ENCODE data around the gene CREB5. TPM values are rescaled to one million over a fixed set of nuclear protein-coding genes. Genes with fewer than 3 reads are reported as not detected.
"Not testable (repeated sequence)": the region's sequence is repeated elsewhere in the genome, so short reads cannot be mapped to it uniquely, and the experiment has no call there.

CREB5 gene
- total RNA-seq, 2 experiments from 2014 or later = not detected

DNA sequence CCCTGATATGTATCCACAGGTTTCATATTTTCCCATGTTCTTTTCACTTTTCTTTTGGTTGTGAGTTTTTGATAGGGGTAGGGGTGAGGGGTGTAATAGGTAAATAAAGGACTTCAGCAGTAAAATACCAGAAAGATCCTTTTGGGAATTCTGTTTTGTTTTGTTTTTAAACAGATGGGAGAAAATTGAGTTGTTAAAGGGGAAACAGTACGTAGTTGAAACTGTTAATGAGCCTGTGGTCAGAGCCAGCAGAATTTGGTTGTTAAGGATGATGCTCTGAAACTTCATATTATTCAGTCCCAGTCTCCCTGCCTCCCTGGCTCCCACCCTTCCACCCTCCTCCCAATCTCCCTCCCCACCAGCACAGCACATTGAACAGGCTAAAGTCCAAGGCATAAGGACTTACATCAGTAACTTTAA lies 195.9 kb downstream of the CREB5 start:
- POLR2A ChIA-PET = no interaction called here
- Mint-ChIP-seq H3K36me3 (ENCODE audit: low read depth) (no peaks in the 10 kb centered on the region), H3K4me1 (no peaks in the 10 kb centered on the region), H3K27ac (no peak overlapping the region), H3K9me3 (no peaks in the 10 kb centered on the region), H3K27me3 (peaks cover 3% of the 10 kb centered on the region), H3K4me3 (no peak overlapping the region)
- no peak for DNase-seq
- CTCF ChIA-PET = no interaction called here

DNA sequence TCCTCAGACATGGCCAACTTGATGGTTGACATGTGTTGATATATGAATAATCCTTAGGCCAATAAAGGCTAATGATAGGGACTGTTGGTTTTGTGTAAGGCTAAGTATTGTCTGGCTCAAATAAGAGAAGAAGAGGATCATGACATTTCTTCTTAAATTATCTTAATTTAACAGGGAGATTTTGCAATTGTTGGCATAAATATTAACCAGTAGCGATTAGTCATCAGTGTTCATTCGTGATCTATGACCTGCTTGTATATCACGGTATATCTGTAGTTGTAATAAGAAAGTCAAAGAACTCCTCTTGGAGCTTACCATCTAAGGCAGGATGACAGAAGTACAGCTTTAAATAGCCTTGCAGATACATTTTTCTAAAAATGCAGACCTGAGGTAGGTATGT lies 196.4 kb downstream of the CREB5 start:
- ChIA-PET CTCF (no interaction called here), POLR2A (no interaction called here)
- no peaks in the 10 kb centered on the region for H3K4me1 Mint-ChIP-seq
- no peak overlapping the region for H3K4me3 Mint-ChIP-seq
- no peaks in the 10 kb centered on the region for H3K36me3 Mint-ChIP-seq (ENCODE audit: low read depth)
- H3K9me3 Mint-ChIP-seq = no peaks in the 10 kb centered on the region
- DNase-seq = no peak
- H3K27me3 Mint-ChIP-seq = peaks cover 3% of the 10 kb centered on the region
- no peak overlapping the region for H3K27ac Mint-ChIP-seq

DNA sequence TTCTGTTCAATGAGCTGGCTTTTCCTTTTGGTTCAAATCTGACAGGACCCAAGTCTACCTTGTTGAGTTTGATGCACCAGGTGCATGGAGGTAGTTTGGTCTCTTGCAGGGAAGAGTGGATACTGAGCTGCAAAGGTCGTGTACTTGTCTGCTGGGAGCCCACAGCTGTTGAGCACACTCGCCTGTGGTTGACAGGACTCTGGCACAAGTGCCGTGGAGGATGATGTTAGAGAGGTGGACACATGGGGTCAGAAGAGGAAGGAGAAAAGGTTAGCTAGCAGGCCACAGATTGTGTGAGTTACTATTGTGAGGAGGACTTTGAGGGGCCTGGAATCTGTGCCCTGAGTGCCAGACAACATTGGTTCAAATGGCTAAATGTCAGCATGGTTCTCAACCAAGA lies 197.3 kb downstream of the CREB5 start:
- ChIA-PET CTCF (no interaction called here), POLR2A (no interaction called here)
- Mint-ChIP-seq H3K4me3 (no peak overlapping the region), H3K27ac (no peak overlapping the region), H3K9me3 (no peaks in the 10 kb centered on the region), H3K4me1 (no peaks in the 10 kb centered on the region), H3K27me3 (peaks cover 3% of the 10 kb centered on the region), H3K36me3 (ENCODE audit: low read depth) (no peaks in the 10 kb centered on the region)
- no peak for DNase-seq

DNA sequence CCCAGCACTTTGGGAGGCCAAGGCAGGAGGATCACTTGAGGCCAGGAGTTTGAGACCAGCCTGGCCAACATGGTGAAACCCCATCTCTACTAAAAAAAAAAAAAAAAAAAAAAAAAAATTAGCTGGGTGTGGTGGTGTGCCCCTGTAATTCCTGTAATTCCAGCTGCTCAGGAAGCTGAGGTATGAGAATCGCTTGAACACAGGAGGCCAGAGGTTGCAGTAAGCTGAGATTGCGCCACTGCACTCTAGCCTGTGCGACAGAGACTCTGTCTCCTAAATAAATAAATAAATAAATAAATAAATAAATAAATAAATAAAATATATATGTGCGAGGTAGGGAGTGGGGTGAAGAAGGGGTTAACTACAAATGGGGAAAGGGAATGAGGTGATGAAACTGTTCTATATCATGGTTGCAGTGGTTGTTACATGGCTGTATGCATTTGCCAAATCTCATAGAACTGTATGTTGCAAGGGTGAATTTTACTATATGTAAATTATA lies 199.1 kb downstream of the CREB5 start:
- H3K4me3 Mint-ChIP-seq; H3K36me3 Mint-ChIP-seq (ENCODE audit: low read depth); H3K4me1 Mint-ChIP-seq; DNase-seq; H3K27me3 Mint-ChIP-seq; H3K27ac Mint-ChIP-seq; POLR2A ChIA-PET; H3K9me3 Mint-ChIP-seq: not testable (repeated sequence)
- CTCF ChIA-PET = interaction anchor here (0.6 kb wide), 1 partner anchor 913 kb away, joined by 3 read pairs; no protein-coding TSS in a partner anchor

DNA sequence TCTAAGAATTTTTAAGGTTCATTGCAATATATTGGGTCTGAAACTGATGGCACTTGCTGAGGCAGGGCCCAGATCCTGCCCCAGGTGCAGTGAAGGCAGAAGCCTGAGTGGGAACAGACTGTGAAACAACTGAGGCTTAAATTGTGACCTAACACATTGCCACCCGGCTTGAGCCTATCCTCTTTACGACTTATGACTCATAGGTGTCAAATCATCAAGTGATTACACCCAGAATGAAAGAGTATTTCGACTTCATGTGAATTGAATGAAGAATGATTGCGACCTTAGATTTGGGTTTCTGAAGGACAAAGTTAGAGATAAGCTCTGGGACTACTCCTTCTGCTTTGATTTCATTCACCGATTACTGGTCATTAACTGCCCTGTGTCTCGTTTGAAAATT lies 200.9 kb downstream of the CREB5 start:
- Mint-ChIP-seq H3K36me3 (ENCODE audit: low read depth) (no peaks in the 10 kb centered on the region), H3K27me3 (no peaks in the 10 kb centered on the region), H3K4me1 (no peaks in the 10 kb centered on the region), H3K4me3 (no peak overlapping the region), H3K9me3 (no peaks in the 10 kb centered on the region), H3K27ac (no peak overlapping the region)
- DNase-seq = no peak
- ChIA-PET CTCF (no interaction called here), POLR2A (no interaction called here)

DNA sequence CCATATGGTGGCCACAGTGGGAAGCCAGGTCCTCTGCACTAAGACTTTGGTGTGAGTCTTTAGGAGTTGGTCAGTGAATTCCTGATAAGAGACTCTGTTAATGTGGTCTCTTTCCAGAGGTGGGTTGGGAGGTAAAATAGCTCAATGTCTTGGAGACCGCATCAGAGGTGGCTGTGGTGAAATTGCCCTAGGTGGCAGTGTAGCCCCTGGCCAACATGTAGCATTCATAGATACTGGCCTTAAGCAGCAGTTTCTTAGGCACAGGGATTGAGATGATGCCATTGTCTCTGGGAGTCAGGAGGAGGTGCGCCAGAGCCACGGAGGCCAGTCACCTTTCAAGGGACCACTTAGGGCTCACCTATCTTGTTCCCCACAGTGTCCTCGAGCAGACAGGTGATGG lies 202.8 kb downstream of the CREB5 start:
- Mint-ChIP-seq H3K4me3 (no peak overlapping the region), H3K27me3 (no peaks in the 10 kb centered on the region), H3K36me3 (ENCODE audit: low read depth) (no peaks in the 10 kb centered on the region), H3K9me3 (no peaks in the 10 kb centered on the region), H3K4me1 (no peaks in the 10 kb centered on the region), H3K27ac (no peak overlapping the region)
- DNase-seq = no peak
- ChIA-PET CTCF (no interaction called here), POLR2A (no interaction called here)

DNA sequence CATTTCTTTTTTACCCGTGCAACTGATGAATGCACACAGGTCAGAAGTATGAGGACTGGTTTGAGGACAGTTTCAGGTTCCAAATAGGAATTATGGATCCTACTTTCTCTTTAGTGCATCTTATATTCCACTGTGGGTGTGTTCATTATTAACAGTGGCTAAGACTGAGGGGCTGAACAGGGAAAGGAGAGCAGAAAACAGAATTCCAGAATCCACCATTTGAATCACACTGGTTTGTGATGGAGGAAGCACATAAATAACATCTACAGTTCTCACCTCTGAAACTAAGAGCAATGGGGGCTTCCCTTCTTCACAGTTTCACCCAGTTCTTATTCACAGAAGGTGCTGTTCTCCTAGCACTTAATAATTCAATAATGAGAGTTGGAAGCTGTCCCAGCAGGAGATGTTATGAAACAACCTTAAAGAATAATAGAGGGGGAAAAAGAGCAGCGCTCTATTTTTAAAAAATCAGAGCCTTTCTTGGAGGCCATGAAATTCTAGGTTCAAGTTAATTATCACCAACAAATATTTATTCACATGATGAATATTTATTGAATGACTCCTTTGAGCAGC lies 205.1 kb downstream of the CREB5 start:
- Mint-ChIP-seq H3K4me1 (no peaks in the 10 kb centered on the region), H3K4me3 (no peak overlapping the region), H3K9me3 (no peaks in the 10 kb centered on the region), H3K27ac (no peak overlapping the region), H3K27me3 (no peaks in the 10 kb centered on the region), H3K36me3 (ENCODE audit: low read depth) (no peaks in the 10 kb centered on the region)
- CTCF ChIA-PET = no interaction called here
- DNase-seq = no peak
- POLR2A ChIA-PET = no interaction called here

DNA sequence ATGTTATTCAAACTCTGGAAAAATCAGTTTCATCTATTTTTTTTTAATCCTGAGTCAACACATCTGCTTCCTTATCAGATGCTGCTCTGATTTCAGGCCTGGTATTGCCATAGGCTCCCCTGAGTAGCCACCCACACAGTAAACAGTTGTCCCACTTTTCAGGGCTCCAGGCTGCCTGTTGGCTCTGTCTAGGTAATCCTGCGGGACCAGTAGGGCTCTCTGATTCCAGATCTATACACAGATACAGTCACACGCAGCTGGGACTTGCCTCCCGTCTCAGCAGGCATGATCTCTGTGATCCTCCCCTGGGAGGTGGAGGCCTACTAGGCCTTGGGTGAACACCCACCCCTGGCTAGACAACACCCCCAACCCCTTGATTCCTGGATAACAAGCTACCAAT lies 206.1 kb downstream of the CREB5 start:
- Mint-ChIP-seq H3K27me3 (no peaks in the 10 kb centered on the region), H3K27ac (no peak overlapping the region), H3K9me3 (no peaks in the 10 kb centered on the region), H3K4me1 (no peaks in the 10 kb centered on the region), H3K4me3 (no peak overlapping the region), H3K36me3 (ENCODE audit: low read depth) (no peaks in the 10 kb centered on the region)
- POLR2A ChIA-PET = no interaction called here
- CTCF ChIA-PET = no interaction called here
- no peak for DNase-seq

DNA sequence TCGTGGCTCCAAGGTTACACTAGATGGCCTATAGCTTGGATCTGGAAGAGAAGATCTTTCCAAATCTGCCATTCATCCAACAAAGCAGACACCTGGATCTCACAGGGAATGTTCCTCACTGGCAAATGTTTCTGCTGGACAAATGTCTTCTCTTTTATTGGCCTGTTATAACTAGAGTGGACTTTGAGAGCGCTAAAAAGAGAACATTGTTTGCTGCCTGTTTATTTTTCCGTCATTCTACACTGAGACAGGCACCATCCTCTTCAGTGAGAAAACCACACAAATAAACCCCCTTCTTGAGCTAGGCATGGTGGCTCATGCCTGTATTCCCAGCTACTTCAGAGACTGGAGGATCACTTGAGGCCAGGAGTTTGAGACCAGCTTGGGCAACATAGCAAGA lies 206.9 kb downstream of the CREB5 start:
- Mint-ChIP-seq H3K27me3 (no peaks in the 10 kb centered on the region), H3K4me3 (no peak overlapping the region), H3K27ac (no peak overlapping the region), H3K36me3 (ENCODE audit: low read depth) (no peaks in the 10 kb centered on the region), H3K9me3 (no peaks in the 10 kb centered on the region), H3K4me1 (no peaks in the 10 kb centered on the region)
- ChIA-PET CTCF (no interaction called here), POLR2A (no interaction called here)
- DNase-seq = no peak

DNA sequence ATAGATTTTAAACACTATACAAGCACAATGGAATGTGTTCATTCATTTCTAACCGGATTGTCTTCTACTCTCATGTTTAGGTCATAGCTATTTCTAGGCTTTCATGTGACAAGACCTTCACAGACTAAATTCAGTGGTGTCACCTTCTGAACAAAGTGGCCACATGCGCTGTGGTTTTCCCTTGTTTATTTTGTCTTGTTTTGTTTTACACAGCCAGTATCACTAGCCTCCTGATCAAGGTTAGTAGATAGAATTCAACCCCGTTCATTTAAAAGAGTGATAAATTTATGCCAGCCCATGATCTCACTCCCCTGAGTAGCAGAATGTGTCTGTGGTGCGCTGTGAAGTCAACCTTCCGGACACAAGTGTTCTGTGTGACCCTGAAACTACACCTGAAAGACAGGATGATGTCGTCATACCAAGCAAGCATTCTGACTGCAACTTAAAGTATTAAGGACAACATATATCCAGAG lies 209.1 kb downstream of the CREB5 start:
- ChIA-PET CTCF (no interaction called here), POLR2A (no interaction called here)
- Mint-ChIP-seq H3K27me3 (no peaks in the 10 kb centered on the region), H3K4me3 (no peak overlapping the region), H3K36me3 (ENCODE audit: low read depth) (no peaks in the 10 kb centered on the region), H3K27ac (no peak overlapping the region), H3K9me3 (no peaks in the 10 kb centered on the region), H3K4me1 (no peaks in the 10 kb centered on the region)
- no peak for DNase-seq

DNA sequence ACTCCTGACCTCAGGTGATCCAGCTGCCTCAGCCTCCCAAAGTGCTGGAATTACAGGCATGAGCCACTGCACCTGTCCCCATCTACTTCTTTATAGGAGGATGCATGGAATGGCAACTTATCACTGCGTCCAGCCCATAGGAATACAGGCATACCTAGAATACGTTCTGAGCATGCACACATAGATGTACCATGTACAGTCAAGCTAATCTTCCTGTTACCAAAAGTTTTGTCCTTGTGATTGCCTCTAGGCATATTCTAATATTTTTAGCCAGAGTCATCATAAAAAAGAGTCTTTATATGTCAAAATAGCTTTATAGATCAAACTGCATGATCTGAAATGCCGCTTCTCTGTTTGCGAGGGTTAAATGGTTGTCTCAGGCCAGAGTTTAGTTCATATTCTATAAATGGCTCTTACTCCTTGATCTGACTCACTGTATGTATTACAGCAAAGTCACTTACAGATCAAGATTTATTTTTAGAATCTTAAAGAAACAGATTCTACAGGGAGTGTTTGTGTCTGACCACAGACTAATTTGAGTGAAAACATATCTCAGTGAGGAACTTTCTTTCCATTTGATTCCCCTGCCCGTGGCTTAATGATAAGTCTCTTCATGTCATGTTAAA lies 210.9 kb downstream of the CREB5 start:
- Mint-ChIP-seq H3K4me3 (no peak overlapping the region), H3K4me1 (no peaks in the 10 kb centered on the region), H3K27me3 (no peaks in the 10 kb centered on the region), H3K36me3 (ENCODE audit: low read depth) (no peaks in the 10 kb centered on the region), H3K27ac (no peak overlapping the region), H3K9me3 (no peaks in the 10 kb centered on the region)
- ChIA-PET CTCF (no interaction called here), POLR2A (no interaction called here)
- DNase-seq = no peak

DNA sequence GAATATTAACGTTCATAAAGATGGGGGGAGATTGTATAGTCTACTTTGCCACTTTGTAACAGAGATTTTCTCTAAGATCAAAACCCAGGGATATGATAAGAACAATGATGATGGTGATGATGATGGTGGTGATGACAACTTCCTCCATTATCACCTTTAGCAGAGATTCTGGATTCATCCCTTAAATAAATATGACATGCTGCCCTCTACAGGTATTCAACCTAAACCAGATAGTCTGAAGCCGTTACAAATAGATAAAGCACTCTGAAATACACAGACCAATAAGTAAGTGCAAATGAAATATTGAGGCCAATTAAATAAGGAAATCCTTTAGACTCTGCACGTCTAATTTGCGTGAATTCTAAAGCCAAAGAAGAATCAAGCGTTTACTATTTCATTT lies 211.5 kb downstream of the CREB5 start:
- no peak overlapping the region for H3K4me3 Mint-ChIP-seq
- H3K27me3 Mint-ChIP-seq = no peaks in the 10 kb centered on the region
- H3K9me3 Mint-ChIP-seq = no peaks in the 10 kb centered on the region
- H3K27ac Mint-ChIP-seq = no peak overlapping the region
- CTCF ChIA-PET = no interaction called here
- H3K4me1 Mint-ChIP-seq = no peaks in the 10 kb centered on the region
- no peaks in the 10 kb centered on the region for H3K36me3 Mint-ChIP-seq (ENCODE audit: low read depth)
- no peak for DNase-seq
- POLR2A ChIA-PET = no interaction called here

DNA sequence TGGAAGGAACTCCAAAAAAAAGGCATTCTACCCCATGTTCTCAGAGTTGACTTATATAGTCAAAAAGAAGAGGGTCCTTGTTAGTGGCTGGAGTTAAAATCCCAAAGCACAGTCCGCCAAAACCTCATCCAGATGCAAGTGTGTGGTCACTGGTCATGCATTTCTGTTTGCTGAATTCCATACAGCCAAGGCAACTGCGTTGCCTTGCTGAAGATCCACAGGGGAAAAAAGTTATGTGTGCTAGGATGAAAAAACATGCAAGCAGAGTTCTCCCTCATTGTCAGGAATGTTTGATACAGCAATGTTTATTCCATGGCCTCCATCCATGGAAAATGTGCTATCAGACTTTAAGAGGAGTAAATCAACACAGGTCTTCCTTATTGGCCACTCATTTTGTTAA lies 213.1 kb downstream of the CREB5 start:
- CTCF ChIA-PET = no interaction called here
- no peaks in the 10 kb centered on the region for H3K27me3 Mint-ChIP-seq
- no peaks in the 10 kb centered on the region for H3K4me1 Mint-ChIP-seq
- H3K4me3 Mint-ChIP-seq = no peak overlapping the region
- POLR2A ChIA-PET = no interaction called here
- H3K36me3 Mint-ChIP-seq (ENCODE audit: low read depth) = no peaks in the 10 kb centered on the region
- H3K9me3 Mint-ChIP-seq = no peaks in the 10 kb centered on the region
- DNase-seq = no peak
- H3K27ac Mint-ChIP-seq = no peak overlapping the region

DNA sequence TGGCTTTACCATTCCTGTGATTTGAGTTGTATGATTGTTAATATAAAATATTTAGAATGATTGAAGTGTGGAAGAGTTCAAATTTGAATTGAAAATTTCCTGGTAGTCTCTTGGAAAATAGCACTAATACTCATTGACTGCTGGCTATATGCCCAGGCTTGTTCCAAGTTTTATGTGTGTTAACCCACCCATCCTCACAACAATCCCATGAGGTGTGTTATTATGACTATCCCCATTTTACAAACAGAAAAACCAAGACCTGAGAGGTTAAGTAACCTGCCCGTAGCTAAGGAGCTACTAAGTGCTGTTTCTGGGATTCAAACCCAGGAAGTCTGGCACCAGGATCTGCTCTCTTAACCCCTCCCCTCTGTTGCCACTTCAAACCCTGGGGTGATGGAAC lies 213.9 kb downstream of the CREB5 start:
- CTCF ChIA-PET = no interaction called here
- POLR2A ChIA-PET = no interaction called here
- no peaks in the 10 kb centered on the region for H3K4me1 Mint-ChIP-seq
- H3K9me3 Mint-ChIP-seq = no peaks in the 10 kb centered on the region
- no peak overlapping the region for H3K4me3 Mint-ChIP-seq
- no peak overlapping the region for H3K27ac Mint-ChIP-seq
- no peaks in the 10 kb centered on the region for H3K36me3 Mint-ChIP-seq (ENCODE audit: low read depth)
- H3K27me3 Mint-ChIP-seq = no peaks in the 10 kb centered on the region
- no peak for DNase-seq
